ENCODE results near the gene NME4.

Gene NME4

DNA sequence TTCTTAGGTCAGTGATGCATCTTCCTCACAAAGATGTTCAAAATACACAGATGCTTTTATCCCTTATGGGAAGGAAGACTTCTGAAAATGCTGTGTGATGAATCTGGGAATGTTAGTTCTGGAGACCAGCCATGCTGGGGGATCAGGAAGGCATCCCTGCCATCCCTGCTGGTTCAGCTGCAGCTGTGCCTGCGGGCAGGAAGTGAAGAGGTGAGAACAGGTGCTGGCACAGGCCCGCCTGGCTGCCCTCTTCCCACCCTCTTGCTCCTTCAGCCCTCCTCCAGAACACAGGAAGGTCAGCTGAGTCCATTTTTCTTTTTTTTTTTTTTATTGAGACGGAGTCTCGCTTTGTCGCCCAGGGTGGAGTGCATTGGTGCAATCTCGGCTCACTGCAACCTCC is 43.6 kb downstream of the NME4 start:
- no peak for DNase-seq

DNA sequence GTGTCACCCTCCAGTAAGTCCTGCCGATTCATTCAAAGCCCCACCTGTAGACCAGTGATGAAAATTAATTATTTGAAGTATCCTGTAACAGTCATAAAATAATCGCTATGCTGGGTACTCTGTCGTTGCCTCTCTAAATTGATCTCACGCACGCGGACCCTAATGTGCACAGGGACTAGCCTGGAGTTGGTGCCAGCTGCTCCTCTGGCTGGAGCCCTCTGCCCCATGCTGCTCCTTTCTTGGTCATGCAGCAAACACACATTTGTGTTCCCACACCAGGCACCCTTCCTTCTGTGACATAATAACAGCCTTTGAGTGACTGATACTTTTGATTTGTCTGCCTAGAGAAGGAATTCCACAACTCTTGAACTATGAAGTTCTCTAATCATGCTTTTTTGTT is 44.4 kb downstream of the NME4 start:
- no peak for DNase-seq

DNA sequence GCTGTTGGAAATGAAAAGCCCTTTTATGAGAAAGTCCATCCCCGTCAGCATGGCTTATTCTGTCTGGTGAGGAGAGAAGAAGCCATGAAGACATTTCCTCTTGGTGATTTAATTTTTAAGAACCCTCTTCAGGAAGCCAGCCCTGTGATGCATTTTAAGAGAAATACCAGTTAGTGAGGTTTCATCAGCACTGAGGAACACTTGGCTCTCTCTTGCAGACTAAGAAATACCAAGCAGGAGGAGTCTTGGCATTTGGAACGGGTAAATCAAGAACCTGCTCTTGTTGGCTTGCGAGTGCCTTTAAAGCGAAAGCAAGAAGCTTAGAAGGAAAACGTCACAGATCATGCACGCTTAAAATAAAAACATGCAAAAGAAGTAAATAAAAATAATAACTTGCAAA is 46.0 kb downstream of the NME4 start:
- no peak for DNase-seq

DNA sequence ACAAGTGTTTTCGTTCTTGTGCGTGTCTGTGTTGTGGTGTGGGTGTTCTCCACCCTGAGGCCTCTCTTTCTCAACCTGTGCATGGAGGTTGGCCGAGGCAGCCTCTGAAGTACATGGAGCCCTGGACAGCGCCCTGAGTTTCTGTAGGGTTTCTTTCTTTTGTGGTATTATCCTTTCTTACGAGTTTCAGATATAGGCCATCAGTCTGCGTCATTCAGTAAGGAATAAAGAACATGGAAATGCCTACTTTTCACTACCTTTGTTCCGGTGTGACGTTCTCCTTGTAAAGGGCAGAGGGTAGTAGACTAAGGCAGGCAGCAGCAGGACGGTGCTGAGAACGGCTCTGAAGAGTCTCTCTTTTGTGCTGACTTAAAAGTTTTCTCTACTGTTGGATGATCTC is 47.0 kb downstream of the NME4 start:
- DNase-seq: no peak

DNA sequence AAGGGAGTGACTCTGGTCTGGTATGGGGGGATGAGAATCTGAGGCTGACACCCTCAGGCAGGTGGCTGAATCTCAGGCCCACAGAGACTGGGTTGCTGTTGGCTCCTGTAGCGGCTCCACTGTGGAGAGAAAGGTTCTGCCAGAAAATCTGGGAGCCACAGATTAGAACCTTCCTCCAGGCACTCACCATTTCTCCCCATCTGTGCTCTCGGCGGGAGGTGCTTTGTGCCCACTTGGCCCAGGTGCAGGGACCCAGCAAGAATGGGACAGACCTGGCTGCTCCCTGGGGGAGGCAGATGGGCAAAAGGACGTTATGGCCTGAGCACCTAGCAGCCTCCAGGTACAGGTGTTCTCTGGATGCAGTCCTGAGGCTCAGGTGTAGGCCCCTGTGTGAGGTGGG is 48.6 kb downstream of the NME4 start:
- no peak for DNase-seq
